Measurements from ENCODE around the gene PROKR1. TPM values are rescaled to one million over a fixed set of nuclear protein-coding genes. Genes with fewer than 3 reads are reported as not detected.

The PROKR1 gene
- total RNA-seq, 1 donor from 2014 or later, result 0.83 TPM

DNA sequence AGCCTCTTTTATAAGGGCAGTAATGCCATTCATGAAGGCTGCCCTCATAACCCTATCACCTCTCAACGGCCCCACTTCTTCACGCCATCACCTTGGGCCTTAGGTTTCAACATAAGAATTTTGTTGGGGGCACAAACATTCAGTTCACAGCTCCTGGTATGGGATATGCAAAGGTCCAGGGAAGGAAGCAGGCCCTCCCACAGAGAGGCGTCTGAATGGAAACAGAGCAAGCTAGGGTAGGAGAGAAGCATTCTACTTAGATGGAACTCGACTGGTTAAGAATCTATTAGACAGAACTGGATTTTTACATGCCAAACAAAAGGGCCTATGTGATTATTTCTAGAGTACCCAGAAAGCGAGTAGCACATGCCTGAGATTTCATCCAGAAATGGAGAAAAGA lies 42.8 kb downstream of the PROKR1 start:
- DNase-seq, result no peak
- H3K27ac Mint-ChIP-seq (ENCODE audit: unreplicated experiment), result no peak overlapping the region
- H3K4me1 Mint-ChIP-seq (ENCODE audit: low read depth, unreplicated experiment), result peaks cover 3% of the 10 kb centered on the region
- no peak overlapping the region for H3K4me3 Mint-ChIP-seq (ENCODE audit: unreplicated experiment)
- no peaks in the 10 kb centered on the region for H3K27me3 Mint-ChIP-seq (ENCODE audit: unreplicated experiment)
- H3K36me3 Mint-ChIP-seq (ENCODE audit: unreplicated experiment), result peaks cover under 1% of the 10 kb centered on the region
- no peaks in the 10 kb centered on the region for H3K9me3 Mint-ChIP-seq (ENCODE audit: unreplicated experiment)
- TF ChIP-seq, protein P1, sequence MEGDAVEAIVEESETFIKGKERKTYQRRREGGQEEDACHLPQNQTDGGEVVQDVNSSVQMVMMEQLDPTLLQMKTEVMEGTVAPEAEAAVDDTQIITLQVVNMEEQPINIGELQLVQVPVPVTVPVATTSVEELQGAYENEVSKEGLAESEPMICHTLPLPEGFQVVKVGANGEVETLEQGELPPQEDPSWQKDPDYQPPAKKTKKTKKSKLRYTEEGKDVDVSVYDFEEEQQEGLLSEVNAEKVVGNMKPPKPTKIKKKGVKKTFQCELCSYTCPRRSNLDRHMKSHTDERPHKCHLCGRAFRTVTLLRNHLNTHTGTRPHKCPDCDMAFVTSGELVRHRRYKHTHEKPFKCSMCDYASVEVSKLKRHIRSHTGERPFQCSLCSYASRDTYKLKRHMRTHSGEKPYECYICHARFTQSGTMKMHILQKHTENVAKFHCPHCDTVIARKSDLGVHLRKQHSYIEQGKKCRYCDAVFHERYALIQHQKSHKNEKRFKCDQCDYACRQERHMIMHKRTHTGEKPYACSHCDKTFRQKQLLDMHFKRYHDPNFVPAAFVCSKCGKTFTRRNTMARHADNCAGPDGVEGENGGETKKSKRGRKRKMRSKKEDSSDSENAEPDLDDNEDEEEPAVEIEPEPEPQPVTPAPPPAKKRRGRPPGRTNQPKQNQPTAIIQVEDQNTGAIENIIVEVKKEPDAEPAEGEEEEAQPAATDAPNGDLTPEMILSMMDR (IDR thresholded peaks at IDR 0.05; ENCODE audit: partially characterized antibody, unreplicated experiment), result no peak

DNA sequence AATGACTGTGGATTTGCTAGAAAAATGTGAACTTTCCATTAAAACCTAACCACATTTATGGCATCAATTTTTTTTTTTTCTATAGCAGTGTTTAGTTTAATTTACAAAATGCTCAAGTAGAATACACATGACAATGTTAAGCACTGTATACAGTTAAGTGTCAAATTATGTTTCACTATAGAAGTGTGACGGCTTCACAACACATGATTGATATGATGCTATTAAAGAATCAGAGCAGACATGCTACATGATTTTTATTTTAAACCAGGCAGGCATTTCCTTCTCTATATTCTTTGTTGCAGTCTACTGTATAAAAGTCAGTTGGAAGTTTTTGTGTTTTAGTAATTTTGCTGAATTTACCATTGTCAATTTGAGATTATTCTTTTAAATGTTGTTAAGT lies 43.6 kb downstream of the PROKR1 start:
- Mint-ChIP-seq H3K36me3 (ENCODE audit: unreplicated experiment) (no peaks in the 10 kb centered on the region), H3K27ac (ENCODE audit: unreplicated experiment) (no peak overlapping the region), H3K4me3 (ENCODE audit: unreplicated experiment) (no peak overlapping the region), H3K27me3 (ENCODE audit: unreplicated experiment) (no peaks in the 10 kb centered on the region), H3K4me1 (ENCODE audit: low read depth, unreplicated experiment) (peaks cover 3% of the 10 kb centered on the region), H3K9me3 (ENCODE audit: unreplicated experiment) (no peaks in the 10 kb centered on the region)
- TF ChIP-seq, protein P1 (IDR thresholded peaks at IDR 0.05; ENCODE audit: partially characterized antibody, unreplicated experiment), result no peak
- no peak for DNase-seq

DNA sequence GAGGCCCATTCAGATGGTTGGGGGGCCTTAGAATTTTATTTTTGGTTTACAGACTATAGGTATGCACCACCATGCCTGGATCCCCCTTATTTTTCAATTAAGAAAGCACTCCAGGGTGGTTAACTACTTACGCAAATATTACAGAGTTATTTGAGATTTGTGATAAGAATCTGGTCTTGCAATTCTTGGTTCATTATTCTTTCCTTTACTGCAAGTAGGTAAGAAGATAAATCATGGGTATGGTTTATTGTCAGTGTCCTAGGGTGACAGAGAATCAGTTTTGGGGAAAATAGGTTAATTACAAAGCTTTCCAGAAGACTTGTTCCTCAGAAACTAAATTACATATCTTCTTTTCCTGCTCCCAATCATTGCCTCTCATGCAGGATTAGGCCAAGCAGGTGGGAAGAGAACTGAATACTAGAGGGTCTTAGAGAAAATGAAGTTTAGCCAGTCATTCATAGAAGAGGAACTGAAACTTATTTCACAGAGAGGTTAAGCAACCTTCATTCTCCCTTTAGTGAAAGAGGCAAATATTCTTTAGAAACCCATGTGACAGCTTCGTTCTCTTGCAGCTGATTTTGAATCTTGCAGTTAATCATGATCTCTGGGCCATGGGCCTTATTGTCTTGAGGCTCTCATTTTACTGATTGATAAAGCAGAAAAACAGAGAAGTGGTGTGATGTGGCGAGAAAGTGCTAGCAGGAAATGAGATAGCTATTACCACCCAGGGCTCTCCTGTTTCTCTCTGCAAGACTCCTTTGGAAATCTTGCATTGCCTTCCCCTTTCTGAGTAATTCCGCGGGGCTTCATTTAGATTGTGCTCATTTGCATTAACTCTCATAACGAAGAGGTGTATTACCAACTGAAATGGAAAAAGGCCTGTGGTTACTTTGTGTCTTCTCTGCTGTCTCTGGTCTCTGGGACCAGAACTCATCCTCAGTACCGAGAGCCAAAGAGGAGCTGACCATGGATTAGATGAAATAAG lies 46.5 kb downstream of the PROKR1 start:
- no peak overlapping the region for H3K27ac Mint-ChIP-seq (ENCODE audit: unreplicated experiment)
- peaks cover 8% of the 10 kb centered on the region for H3K9me3 Mint-ChIP-seq (ENCODE audit: unreplicated experiment)
- H3K4me1 Mint-ChIP-seq (ENCODE audit: low read depth, unreplicated experiment), result peaks cover 24% of the 10 kb centered on the region
- DNase-seq, result no peak
- no peak overlapping the region for H3K4me3 Mint-ChIP-seq (ENCODE audit: unreplicated experiment)
- TF ChIP-seq, protein P1 (IDR thresholded peaks at IDR 0.05; ENCODE audit: partially characterized antibody, unreplicated experiment), result no peak
- H3K27me3 Mint-ChIP-seq (ENCODE audit: unreplicated experiment), result peaks cover 8% of the 10 kb centered on the region
- H3K36me3 Mint-ChIP-seq (ENCODE audit: unreplicated experiment), result no peaks in the 10 kb centered on the region

DNA sequence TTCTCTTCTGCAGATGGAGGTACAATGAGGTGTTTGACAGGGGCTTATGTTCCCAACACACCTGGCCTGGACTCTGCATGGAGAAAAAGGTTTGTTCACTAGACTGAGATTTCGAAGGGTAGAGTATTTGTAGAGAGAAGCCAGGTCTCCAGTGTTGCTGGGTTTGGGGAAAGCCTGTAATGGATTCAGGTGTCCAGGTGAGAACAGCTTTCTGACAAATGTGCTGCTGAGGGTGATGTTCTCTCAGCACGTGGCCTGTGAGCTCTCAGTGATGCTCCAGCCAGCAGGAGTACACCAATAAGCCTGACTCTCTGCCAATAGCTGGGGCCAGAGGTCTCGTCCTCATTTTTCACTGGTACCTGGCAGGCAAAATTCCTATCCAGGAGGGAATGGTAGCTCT lies 47.5 kb downstream of the PROKR1 start:
- TF ChIP-seq, protein P1 (IDR thresholded peaks at IDR 0.05; ENCODE audit: partially characterized antibody, unreplicated experiment), result no peak
- Mint-ChIP-seq H3K27me3 (ENCODE audit: unreplicated experiment) (peaks cover 8% of the 10 kb centered on the region), H3K27ac (ENCODE audit: unreplicated experiment) (no peak overlapping the region), H3K36me3 (ENCODE audit: unreplicated experiment) (no peaks in the 10 kb centered on the region), H3K4me1 (ENCODE audit: low read depth, unreplicated experiment) (peaks cover 29% of the 10 kb centered on the region), H3K4me3 (ENCODE audit: unreplicated experiment) (no peak overlapping the region), H3K9me3 (ENCODE audit: unreplicated experiment) (peaks cover 10% of the 10 kb centered on the region)
- no peak for DNase-seq

DNA sequence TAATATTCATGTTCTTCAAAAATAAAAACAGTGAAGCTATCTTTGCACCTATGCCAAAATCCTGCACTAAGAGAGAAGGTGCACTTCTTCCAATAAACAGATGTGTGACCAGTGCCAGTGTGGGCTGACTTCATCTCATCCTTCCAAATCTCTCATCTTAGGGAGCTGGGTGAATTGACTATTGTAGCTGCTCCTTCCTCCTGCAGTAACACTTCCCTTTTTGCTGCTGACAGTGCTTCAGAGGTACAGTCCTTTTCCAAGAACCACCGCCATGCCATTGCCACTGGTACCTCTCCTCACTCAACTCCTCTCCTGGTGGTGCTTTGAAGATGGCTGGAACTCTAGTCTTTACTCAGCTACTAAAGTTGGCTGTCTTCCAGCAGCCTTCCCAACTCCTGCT lies 49.1 kb downstream of the PROKR1 start:
- Mint-ChIP-seq H3K27ac (ENCODE audit: unreplicated experiment) (peak overlapping the region; percentile 69), H3K4me1 (ENCODE audit: low read depth, unreplicated experiment) (peaks cover 29% of the 10 kb centered on the region), H3K27me3 (ENCODE audit: unreplicated experiment) (peaks cover 8% of the 10 kb centered on the region), H3K9me3 (ENCODE audit: unreplicated experiment) (peaks cover 10% of the 10 kb centered on the region), H3K4me3 (ENCODE audit: unreplicated experiment) (peak overlapping the region; percentile 30), H3K36me3 (ENCODE audit: unreplicated experiment) (no peaks in the 10 kb centered on the region)
- TF ChIP-seq, protein P1 (IDR thresholded peaks at IDR 0.05; ENCODE audit: partially characterized antibody, unreplicated experiment), result no peak
- DNase-seq, result no peak
